Measurements from ENCODE around the gene CCDC158.
"Not testable (repeated sequence)": the region's sequence is repeated elsewhere in the genome, so short reads cannot be mapped to it uniquely, and the experiment has no call there.

CCDC158 gene

DNA sequence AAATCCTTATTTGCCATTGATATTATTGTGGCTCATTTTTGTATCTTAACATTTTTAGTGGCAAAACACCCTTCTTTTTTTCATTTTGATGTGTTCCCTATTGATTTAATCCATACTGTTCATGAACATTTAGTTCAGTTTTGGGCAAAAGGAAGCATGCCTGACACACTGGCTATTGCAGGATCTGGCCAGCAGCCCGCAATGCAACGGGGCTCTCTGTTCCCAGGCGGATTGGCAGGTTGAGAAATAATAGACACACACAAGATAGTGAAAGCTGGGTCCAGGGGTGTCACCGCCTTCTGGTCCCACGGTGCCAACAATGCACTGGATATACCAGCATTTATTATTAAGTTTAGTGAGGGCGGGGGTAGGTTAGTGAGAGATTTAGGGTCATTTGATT lies 139.3 kb downstream of the CCDC158 start:
- not testable (repeated sequence) for DNase-seq

DNA sequence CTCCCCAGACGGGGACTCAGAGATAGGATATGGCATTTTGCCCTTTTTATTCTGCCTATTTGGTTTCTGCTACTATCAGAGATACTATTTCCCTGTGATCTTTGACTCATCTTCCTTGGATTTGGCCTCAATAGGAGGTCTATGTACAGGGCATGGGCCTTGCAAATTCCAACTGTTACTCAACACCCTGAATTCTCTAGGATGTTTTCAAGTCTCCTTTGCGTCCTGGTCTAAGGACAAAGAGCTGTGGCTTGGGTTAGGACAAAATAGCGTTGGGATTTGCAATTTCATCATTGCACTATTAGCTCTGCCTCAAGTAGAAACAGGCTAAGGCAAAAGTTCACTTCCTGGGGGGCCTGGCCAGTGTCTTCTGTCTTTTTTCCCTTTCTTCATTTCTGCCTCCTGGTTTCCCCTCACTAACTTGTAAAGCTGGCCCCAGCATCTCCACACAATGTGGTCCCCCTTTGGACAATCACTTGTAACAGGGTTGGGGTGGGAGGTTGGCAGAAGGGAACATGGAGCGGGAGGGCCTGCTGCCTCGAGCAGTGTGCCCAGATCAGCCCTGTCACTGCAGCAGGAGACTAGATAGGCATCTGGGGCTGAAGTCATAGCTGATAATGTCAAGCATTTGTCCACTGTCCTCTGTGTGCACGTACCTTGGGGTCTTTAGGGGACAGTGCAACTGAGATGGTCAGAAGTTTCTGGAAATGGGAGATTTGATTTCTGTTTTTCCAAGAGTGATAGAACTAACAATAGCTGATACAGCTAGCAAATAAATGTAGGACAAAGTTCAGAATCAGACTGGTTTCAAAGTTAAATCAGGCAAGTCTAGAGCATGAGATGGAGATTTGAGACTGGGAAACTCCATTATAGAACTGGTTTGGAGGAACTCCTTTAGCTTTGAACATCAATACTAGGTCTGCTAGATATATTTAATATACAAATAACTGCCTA lies 140.2 kb downstream of the CCDC158 start:
- no peak for DNase-seq

DNA sequence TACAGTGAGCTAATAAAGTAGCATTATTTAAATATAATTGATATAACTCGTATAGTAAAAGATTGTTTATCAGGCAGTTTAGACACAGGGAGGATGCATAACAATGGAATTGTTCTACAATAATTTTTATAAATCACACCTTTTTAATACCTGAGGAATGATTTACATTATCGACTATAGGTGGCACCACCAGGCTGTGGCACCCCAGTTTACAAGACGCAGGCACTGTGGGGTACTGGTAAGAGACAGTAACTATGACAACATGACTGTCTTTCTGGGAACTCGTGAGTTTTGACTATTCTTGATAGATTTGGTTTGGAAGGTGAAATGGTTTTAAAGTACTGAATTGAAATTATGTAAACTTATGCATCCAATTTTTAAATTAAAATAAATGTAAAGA lies 141.5 kb downstream of the CCDC158 start:
- DNase-seq: no peak

GRCh38 chr4:76278583-76278982 lies 142.4 kb downstream of the CCDC158 start:
- no peak for DNase-seq

GRCh38 chr4:76277667-76278066 lies 143.3 kb downstream of the CCDC158 start:
- no peak for DNase-seq

GRCh38 chr4:76276813-76277212 lies 144.1 kb downstream of the CCDC158 start:
- DNase-seq: no peak

GRCh38 chr4:76275486-76276124 lies 145.3 kb downstream of the CCDC158 start:
- DNase-seq: no peak

DNA sequence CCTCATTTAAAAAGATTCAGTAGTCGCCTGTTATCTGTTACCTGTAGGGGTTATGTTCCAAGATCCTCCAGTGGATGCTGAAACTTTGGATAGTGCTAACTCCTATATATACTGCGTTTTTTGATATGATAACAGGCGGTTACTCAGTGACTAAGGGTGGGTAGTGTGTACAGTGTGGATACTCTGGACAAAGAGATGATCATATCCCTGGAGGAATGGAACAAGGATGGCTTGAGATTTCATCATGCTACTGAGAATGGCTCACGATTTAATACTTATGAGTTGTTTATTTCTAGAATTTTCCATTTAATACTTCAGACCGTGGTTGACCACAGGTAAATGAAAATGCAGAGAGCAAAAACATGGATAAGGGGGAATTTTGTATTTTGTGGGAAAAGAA lies 147.9 kb downstream of the CCDC158 start:
- DNase-seq: no peak

GRCh38 chr4:76272582-76272981 lies 148.4 kb downstream of the CCDC158 start:
- no peak for DNase-seq

- DNase-seq: no peak
Observed at GRCh38 chr4:76272073-76272472, 148.9 kb downstream of the CCDC158 start.

DNA sequence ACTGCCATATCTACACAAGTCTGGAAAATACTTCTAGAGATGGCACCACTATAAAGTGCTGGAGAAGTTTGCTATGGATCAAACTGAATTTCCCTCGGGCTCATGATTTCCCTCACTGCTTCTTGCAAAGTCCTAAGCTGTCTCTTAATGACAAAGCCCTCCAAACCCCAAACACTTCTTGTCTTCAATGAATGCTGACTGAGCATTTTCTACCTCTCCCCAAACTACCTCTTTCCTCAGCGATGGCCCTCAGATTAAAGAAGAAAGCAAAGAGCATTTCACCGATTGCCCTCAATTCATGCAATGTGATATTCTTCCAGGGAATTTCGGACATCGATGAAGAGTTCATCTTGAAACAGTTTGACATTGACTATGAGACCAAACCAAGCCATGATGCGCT lies 149.7 kb downstream of the CCDC158 start:
- no peak for DNase-seq

DNA sequence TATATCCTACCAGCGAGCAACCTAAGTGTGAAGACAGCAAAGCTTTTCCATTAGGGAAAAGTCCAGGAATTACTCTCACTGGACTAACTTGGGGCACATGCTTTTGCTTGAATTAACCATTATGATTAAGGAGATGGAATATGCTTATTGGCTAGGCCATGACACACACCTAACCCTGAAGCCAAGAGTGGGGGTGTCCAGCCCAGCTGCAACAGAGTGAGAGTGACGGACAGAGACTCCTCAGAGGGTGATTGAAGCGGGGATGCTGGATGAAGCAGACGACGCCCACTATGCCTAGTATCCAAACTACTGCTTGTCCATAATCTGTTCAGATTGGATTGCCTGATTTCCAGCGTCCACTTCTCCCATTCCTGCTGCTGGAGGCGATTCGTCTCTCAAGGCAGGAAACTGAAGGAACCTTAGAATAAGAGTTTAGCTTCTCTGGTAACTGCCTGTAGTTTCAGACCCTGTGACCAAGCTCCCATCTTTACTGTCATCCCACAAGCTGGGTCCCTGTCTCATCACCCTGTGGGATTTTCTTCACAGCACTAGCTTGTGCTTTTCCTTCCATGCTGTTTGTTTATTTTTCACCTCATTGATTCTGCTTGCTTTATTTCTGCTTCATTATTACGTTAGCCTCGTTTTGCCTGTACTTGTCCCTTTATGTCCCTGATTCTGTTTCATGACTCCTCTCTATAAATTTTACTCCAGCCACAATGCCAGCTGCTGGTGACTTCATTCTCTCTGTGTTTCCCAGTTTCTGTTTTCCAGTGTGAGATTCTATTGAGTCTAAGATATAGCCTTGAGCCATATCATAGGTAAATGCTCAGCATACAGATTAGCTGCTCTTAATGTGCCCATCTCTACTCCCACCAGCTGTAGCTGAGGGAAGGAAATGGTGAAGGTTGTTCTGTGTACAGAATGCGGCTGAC lies 150.4 kb downstream of the CCDC158 start:
- no peak for DNase-seq

DNA sequence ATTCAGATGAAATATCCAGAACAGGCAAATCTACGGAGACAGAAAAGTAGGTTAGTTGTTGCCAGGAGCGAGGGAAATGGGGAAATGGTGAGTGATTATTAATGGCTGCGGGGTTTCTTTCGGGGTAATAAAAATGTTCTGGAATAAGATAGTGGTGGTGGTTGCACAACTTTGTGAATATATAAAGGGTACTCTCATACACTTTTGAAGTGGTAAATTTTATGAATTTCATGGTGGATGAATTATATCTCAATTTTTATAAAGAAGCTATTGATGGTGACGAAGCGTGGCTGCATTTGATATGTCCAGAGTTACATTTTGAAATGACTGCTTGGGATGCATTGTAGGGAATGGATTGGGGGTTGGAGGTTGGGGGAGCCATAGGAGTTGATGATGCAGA lies 153.1 kb downstream of the CCDC158 start:
- DNase-seq: no peak

GRCh38 chr4:76266627-76267026 lies 154.3 kb downstream of the CCDC158 start:
- no peak for DNase-seq

DNA sequence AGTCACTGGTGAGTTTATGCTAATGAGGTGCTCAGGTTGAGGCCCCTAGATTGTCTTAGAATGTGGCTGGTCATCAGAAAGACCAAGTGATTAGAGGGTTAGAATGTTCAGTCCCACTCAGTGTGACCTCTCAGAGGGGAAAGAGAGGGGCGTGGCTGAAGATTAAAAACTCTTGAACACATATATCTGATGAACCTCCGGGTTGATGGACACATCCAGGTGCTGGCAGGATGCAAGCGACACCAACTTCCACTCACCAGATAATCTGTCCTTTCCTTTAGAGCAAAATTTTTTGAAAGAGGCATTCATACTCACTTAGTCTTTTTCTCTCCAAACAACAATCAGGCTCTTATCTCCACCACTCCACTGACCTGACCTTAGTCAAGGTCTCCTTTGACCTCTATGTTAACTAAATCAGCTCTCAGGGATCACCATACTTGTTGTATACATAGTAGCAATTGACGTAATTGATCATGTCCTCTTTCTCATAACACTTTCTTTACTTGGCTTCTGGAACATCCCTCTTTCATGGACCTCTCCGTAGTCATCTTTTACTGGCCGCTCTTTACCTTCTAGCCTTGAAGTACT lies 155.2 kb downstream of the CCDC158 start:
- no peak for DNase-seq

Measured in hypothalamus (tissue), 51 donors.